Measurements from ENCODE around the gene PARD3B. TPM values are rescaled to one million over a fixed set of nuclear protein-coding genes. Genes with fewer than 3 reads are reported as not detected.

PARD3B gene
- total and polyA plus RNA-seq, 8 donors, result 1.8 to 42.6 (median 15.1) TPM

DNA sequence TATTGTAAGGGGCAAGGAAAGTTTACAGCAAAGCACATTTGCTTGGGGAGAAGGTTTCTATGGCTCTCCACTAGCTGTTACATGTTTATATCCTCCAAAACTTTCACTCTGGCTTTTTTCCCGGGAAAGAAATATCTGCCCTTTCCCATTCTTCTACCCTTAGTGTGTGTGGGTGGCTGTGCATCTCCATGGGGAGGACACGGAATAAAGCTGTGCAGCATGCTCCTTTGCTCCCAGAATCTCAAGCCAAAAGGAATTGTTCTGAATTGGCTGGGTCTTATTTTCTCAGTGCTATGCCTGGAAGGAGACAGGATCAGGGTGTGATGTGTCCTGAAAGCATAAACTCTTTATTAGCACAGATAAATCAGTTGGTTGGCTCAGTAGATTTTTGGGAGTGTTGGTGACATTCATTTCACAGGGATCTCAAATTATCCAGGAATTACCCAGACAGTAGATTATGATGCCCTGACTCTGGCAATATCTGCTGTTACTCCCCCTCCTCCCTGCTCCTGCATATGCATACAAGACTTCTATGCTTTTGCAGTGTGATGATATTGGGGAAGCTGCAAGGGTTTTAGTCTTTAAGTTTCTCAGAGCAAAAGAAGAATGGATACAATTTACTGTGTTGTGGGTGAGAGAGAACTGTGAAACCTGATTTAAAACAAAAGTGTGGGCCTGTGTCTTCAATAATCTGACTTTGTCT is 63.1 kb downstream of the PARD3B start:
- intact Hi-C loops (cut with DNase I; ENCODE audit: low total_unique reads), result no loop called here
- TF ChIP-seq POLR2AphosphoS5 (IDR thresholded peaks at IDR 0.05) (no peak), EP300 (IDR thresholded peaks at IDR 0.05) (no peak), POLR2A (IDR thresholded peaks at IDR 0.05) (no peak), CTCF (IDR thresholded peaks at IDR 0.05) (no peak)
- no peak overlapping the region for H3K4me3 ChIP-seq
- WGBS, 5 donors, result 27 to 70% (median 48%) methylated on average over 2 of the region's 2 CpGs
- DNase-seq, result peak in 1 of 2 donors; percentile 83
- H3K4me1 ChIP-seq, result peaks cover 4 to 60% (median 27%) of the 10 kb centered on the region in 4 donors
- no peak overlapping the region for H3K27ac ChIP-seq
- H3K27me3 ChIP-seq, result no peaks in the 10 kb centered on the region
- H3K9me3 ChIP-seq, result no peaks in the 10 kb centered on the region
- H3K36me3 ChIP-seq, result no peaks in the 10 kb centered on the region

DNA sequence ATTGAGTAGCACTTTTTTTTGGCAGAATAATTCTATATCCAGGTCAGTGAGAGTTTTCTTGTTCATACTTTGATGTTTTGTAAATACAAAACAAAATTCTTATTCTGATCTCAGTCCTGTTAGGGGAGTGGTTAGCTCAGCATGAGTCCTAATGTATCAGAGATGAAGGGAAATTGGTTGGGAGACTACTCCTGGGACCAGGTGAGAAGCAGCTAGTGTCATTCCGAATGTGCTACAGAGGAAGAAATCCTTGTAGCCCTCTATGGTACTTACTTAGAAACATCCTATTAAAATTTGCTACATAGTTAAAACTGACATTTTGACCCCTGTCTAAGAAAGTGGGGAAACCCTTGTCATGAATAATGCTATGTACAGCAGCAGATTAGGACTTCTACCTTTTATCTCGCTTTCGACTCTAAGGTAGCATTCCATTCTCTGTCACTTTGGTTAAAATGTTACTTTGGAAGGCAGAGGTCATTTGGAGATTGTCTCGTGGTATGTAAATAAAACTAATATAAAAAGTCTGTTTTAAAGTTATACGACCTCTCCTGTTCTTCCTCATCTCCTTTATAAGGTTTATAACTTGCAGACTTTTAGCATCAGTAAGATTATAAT is 65.8 kb downstream of the PARD3B start:
- H3K4me1 ChIP-seq, result peaks cover 4 to 43% (median 22%) of the 10 kb centered on the region in 4 donors
- no peak overlapping the region for H3K27ac ChIP-seq
- H3K9me3 ChIP-seq, result no peaks in the 10 kb centered on the region
- intact Hi-C loops (cut with DNase I; ENCODE audit: low total_unique reads), result no loop called here
- DNase-seq, result peak in 1 of 2 donors; percentile 39
- TF ChIP-seq POLR2A (IDR thresholded peaks at IDR 0.05), result no peak
- no peaks in the 10 kb centered on the region for H3K27me3 ChIP-seq
- no peaks in the 10 kb centered on the region for H3K36me3 ChIP-seq
- 38 to 56% (median 46%) methylated on average over 5 of the region's 5 CpGs for WGBS, 5 donors
- no peak overlapping the region for H3K4me3 ChIP-seq

DNA sequence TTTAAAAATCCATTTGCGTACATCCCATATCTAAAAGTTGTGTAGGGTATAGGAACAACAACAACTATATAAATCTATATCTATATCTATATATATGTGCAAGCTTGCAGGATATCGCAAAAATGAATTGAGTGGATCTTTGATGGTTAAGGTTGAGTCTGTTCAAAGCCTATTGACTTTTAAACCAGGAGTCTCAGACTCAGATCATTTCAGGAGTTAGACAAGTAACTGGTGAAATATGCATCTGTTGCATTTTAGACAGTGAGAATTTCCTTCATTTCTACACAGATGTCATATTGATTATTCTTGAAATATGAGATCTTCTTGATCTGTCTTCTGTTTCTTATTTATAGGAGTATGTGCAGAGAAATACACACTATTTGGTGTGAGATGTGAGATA is 66.5 kb downstream of the PARD3B start:
- 91 to 97% (median 96%) methylated on average over 2 of the region's 2 CpGs for WGBS, 5 donors
- H3K36me3 ChIP-seq, result no peaks in the 10 kb centered on the region
- intact Hi-C loops (cut with DNase I; ENCODE audit: low total_unique reads), result no loop called here
- no peaks in the 10 kb centered on the region for H3K9me3 ChIP-seq
- TF ChIP-seq POLR2A (IDR thresholded peaks at IDR 0.05) (no peak), EP300 (IDR thresholded peaks at IDR 0.05) (no peak)
- no peak overlapping the region for H3K27ac ChIP-seq
- H3K27me3 ChIP-seq, result no peaks in the 10 kb centered on the region
- peaks cover 4 to 36% (median 21%) of the 10 kb centered on the region in 4 donors for H3K4me1 ChIP-seq
- DNase-seq, result no peak
- no peak overlapping the region for H3K4me3 ChIP-seq

- intact Hi-C loops (cut with DNase I; ENCODE audit: low total_unique reads), result no loop called here
- WGBS, 5 donors, result 79 to 92% (median 91%) methylated on average over 1 of the region's 1 CpG
- peaks cover 0 to 21% (median 10%) of the 10 kb centered on the region in 4 donors for H3K4me1 ChIP-seq
- H3K9me3 ChIP-seq, result no peaks in the 10 kb centered on the region
- TF ChIP-seq EP300 (IDR thresholded peaks at IDR 0.05), result no peak
- no peak for TF ChIP-seq POLR2A (IDR thresholded peaks at IDR 0.05)
- TF ChIP-seq POLR2AphosphoS5 (IDR thresholded peaks at IDR 0.05), result no peak
- no peak for TF ChIP-seq CTCF (IDR thresholded peaks at IDR 0.05)
- DNase-seq, result no peak
- no peak overlapping the region for H3K4me3 ChIP-seq
- no peaks in the 10 kb centered on the region for H3K27me3 ChIP-seq
- no peak overlapping the region for H3K27ac ChIP-seq
- H3K36me3 ChIP-seq, result no peaks in the 10 kb centered on the region
These were observed 68.4 kb downstream of the PARD3B start for GRCh38 chr2:204613635-204614034.

DNA sequence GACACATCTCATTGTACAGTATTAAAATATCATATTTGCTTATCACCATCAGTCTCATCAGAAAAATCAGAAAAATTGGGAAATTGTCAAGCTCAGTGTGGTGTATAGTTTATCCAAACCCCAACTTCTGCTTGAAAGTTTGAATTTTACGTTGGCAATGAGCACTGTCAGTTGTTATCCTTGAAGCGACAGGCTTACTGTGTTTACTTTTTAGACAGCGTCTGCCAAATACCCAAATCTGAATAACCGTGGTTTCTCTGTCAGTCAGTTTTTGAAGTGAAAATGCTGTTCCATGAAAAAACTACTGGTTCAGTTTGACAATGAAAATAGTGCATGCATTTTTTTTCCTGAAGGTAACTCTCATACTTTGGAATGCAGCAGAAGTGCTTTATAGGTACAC is 70.2 kb downstream of the PARD3B start:
- H3K36me3 ChIP-seq, result no peaks in the 10 kb centered on the region
- 63 to 72% (median 69%) methylated on average over 4 of the region's 4 CpGs for WGBS, 5 donors
- intact Hi-C loops (cut with DNase I; ENCODE audit: low total_unique reads), result no loop called here
- no peaks in the 10 kb centered on the region for H3K27me3 ChIP-seq
- no peak overlapping the region for H3K27ac ChIP-seq
- DNase-seq, result no peak
- H3K4me1 ChIP-seq, result peaks cover 0 to 19% (median 9%) of the 10 kb centered on the region in 4 donors
- H3K4me3 ChIP-seq, result no peak overlapping the region
- H3K9me3 ChIP-seq, result no peaks in the 10 kb centered on the region
- no peak for TF ChIP-seq POLR2AphosphoS5 (IDR thresholded peaks at IDR 0.05)
- TF ChIP-seq CTCF (IDR thresholded peaks at IDR 0.05), result no peak
- no peak for TF ChIP-seq POLR2A (IDR thresholded peaks at IDR 0.05)
- TF ChIP-seq EP300 (IDR thresholded peaks at IDR 0.05), result no peak

All from stomach (tissue), 9 donors.